Panc1 (cell line): ENCODE results near the gene CALR. TPM values are rescaled to one million over a fixed set of nuclear protein-coding genes. Genes with fewer than 3 reads are reported as not detected.

ENCODE experiments used
- ATAC-seq: fragments of 200-7000 bp; cut with Tn5 transposase; 2 replicates; pipeline ENCODE4 v1.9.1; 2020; ENCODE audit warnings: mild to moderate bottlenecking, moderate library complexity
- BruUV-seq: library from RNA; stranded (reverse); fragments of 400-500 nt; replicated peaks from 2 replicates; lab custom pipeline; 2021; lab: Mats Ljungman, UMichigan
- CTCF ChIA-PET: fragments of 300-600 bp; sonication (Branson Sonifier 250); formaldehyde crosslinking; loops from one replicate; lab custom pipeline; 2022; ENCODE audit warnings: antibody characterized with exemption; lab: Charles Lee
- POLR2A ChIA-PET: fragments of 300-600 bp; sonication (Branson Sonifier 250); formaldehyde crosslinking; loops from one replicate; lab custom pipeline; 2022; ENCODE audit warnings: antibody characterized with exemption; lab: Charles Lee
- DNase-seq: peaks from one replicate; pipeline ENCODE4 v3.0.0-alpha.2; 2010; ENCODE audit warnings: low read depth, low spot score
- H3K27ac ChIP-seq: 2 replicates; pipeline ENCODE4 v1.5.1; 2011; ENCODE audit warnings: mild to moderate bottlenecking, low read length, inconsistent platforms
- H3K27me3 ChIP-seq: fragments of 200-500 bp; sonication (Bioruptor generic); 2 replicates; pipeline ENCODE4 v1.6.0; 2014; ENCODE audit warnings: low read length, inconsistent platforms; ENCODE audit not compliant: control insufficient read depth, insufficient read depth
- H3K36me3 ChIP-seq: fragments of 200-500 bp; sonication (Bioruptor generic); 2 replicates; pipeline ENCODE4 v1.5.1; 2014; ENCODE audit warnings: inconsistent platforms, mild to moderate bottlenecking, low read length, moderate library complexity; ENCODE audit not compliant: control insufficient read depth, insufficient read depth
- H3K4me1 ChIP-seq: 2 replicates; pipeline ENCODE4 v1.5.1; 2011; ENCODE audit warnings: inconsistent platforms, mild to moderate bottlenecking, low read length, moderate library complexity; ENCODE audit not compliant: control insufficient read depth, insufficient read depth
- H3K4me3 ChIP-seq, 2 experiments: 2 replicates each; pipeline ENCODE4 v1.5.1; 2011 to 2012; ENCODE audit warnings: low read depth in 2 of 2, low read length in 2 of 2, mild to moderate bottlenecking in 2 of 2, inconsistent platforms in 1 of 2, moderate library complexity in 1 of 2
- H3K9me3 ChIP-seq: fragments of 200-500 bp; sonication (Bioruptor generic); 2 replicates; pipeline ENCODE4 v1.5.1; 2014; ENCODE audit warnings: low read depth, mild to moderate bottlenecking, inconsistent platforms, low read length, moderate library complexity; ENCODE audit not compliant: control insufficient read depth, insufficient read depth
- CTCF ChIP-seq: fragments of 450-650 bp; IDR thresholded peaks from 2 replicates; pipeline ENCODE4 v1.5.1; 2017; ENCODE audit warnings: mild to moderate bottlenecking
- POLR2AphosphoS5 ChIP-seq: IDR thresholded peaks from 2 replicates; pipeline ENCODE4 v1.6.1; 2012; ENCODE audit warnings: mild to moderate bottlenecking, low read depth, low read length, moderate library complexity
- REST ChIP-seq, 2 experiments: IDR thresholded peaks; 2 replicates each; pipeline ENCODE4 v1.6.1; 2011 to 2012; ENCODE audit warnings: low read depth in 2 of 2, control low read depth in 1 of 2, low read length in 1 of 2, mild to moderate bottlenecking in 1 of 2, moderate library complexity in 1 of 2; ENCODE audit not compliant: insufficient read depth in 1 of 2
- SIN3A ChIP-seq: IDR thresholded peaks from 2 replicates; pipeline ENCODE4 v1.6.1; 2012; ENCODE audit warnings: low read depth, mild to moderate bottlenecking, low read length, moderate library complexity, borderline replicate concordance; ENCODE audit not compliant: insufficient read depth
- TCF7L2 ChIP-seq: IDR thresholded peaks from 2 replicates; pipeline ENCODE4 v1.6.1; 2011; ENCODE audit warnings: mild to moderate bottlenecking, low read depth, low read length, inconsistent platforms
- in situ Hi-C: cut with HindIII; loops from 2 replicates; pipeline ENCODE4 v1.10.0; 2016; ENCODE audit warnings: low sequenced_read_pairs, low pct_unique_long_range_greater_than_20kb
- intact Hi-C: fragments of 100-400 bp; cut with micrococcal nuclease; formaldehyde crosslinking; loops from one replicate; pipeline ENCODE4 v1.10.0; 2022; ENCODE audit not compliant: unreplicated experiment
- total RNA-seq: library from RNA; stranded (reverse); gene quantifications from one replicate; pipeline ENCODE4 v1.2.1, GENCODE V29; 2021; ENCODE audit not compliant: unreplicated experiment

CALR gene
- total RNA-seq, 1 experiment from 2014 or later = 1,060 TPM

- in situ Hi-C loops = no loop called here
- no TSS peak for BruUV-seq
- CTCF ChIA-PET = interaction anchor here (0.6 kb wide), 2 partner anchors 91 to 109 kb away, joined by 3 to 9 read pairs; no protein-coding TSS in a partner anchor
Observed at GRCh38 chr19:12982648-12983047, 44.2 kb downstream of the CALR start.

GRCh38 chr19:12983091-12983490 lies 44.7 kb downstream of the CALR start:
- ATAC-seq (0 out of 2 replicates have a peak, but pooled peaks have one; percentile 3), DNase-seq (no peak)
- Histone ChIP-seq H3K27me3 (no peaks in the 10 kb centered on the region), H3K27ac (peak overlapping the region; percentile 48; the same call in 1 of the 2 replicates), H3K9me3 (no peaks in the 10 kb centered on the region), H3K4me3 (peak overlapping the region; percentile 36 to 51), H3K4me1 (peaks cover 12% of the 10 kb centered on the region), H3K36me3 (no peaks in the 10 kb centered on the region)
- BruUV-seq = no TSS peak
- ChIA-PET POLR2A (interaction anchor here (0.7 kb wide), 1 partner anchor 9 kb away, joined by 3 read pairs; no protein-coding TSS in a partner anchor), CTCF (interaction anchor here (0.6 kb wide), 2 partner anchors 90 to 109 kb away, joined by 3 to 9 read pairs; no protein-coding TSS in a partner anchor)
- in situ Hi-C loops = no loop called here
- TF ChIP-seq CTCF (no peak), TCF7L2 (no peak), SIN3A (no peak), REST (IDR thresholded peaks at IDR 0.05; ENCODE audit: insufficient read depth in 1 of 2, low read depth in 2 of 2, low read length in 1 of 2) (no peak), POLR2AphosphoS5 (no peak)
- intact Hi-C loops = loop anchor here (10.0 kb wide), 1 partner anchor 52 kb away; no protein-coding TSS in a partner anchor

More at GRCh38 chr19:12982648-12983047, 44.2 kb downstream of the CALR start:
- TF ChIP-seq TCF7L2 (no peak), POLR2AphosphoS5 (no peak), SIN3A (no peak), CTCF (no peak), REST (IDR thresholded peaks at IDR 0.05; ENCODE audit: insufficient read depth in 1 of 2, low read depth in 2 of 2, low read length in 1 of 2) (no peak)
- Histone ChIP-seq H3K27me3 (no peaks in the 10 kb centered on the region), H3K9me3 (no peaks in the 10 kb centered on the region), H3K36me3 (no peaks in the 10 kb centered on the region), H3K4me1 (peaks cover 12% of the 10 kb centered on the region), H3K27ac (peak overlapping the region; percentile 48; the same call in 1 of the 2 replicates), H3K4me3 (no peak overlapping the region)
- DNase-seq (no peak), ATAC-seq (no peak)
- intact Hi-C loops = loop anchor here (10.0 kb wide), 1 partner anchor 52 kb away; no protein-coding TSS in a partner anchor
- POLR2A ChIA-PET = interaction anchor here (0.7 kb wide), 1 partner anchor 9 kb away, joined by 3 read pairs; no protein-coding TSS in a partner anchor
